ENCODE results near the gene SNRNP25.
"Not testable (repeated sequence)": the region's sequence is repeated elsewhere in the genome, so short reads cannot be mapped to it uniquely, and the experiment has no call there.

SNRNP25 gene

GRCh38 chr16:43294-43693 is 10.3 kb upstream of the SNRNP25 start:
- WGBS (ENCODE audit: extremely low coverage, insufficient coverage, insufficient read length) = no CpG with 5 or more reads among the region's 5 CpGs
- no peak overlapping the region for H4K12ac ChIP-seq (ENCODE audit: low read depth, low read length)
- H4K8ac ChIP-seq (ENCODE audit: low read depth, low read length) = no peak overlapping the region
- H2BK120ac ChIP-seq (ENCODE audit: insufficient read depth, low read length, poor library complexity) = no peak overlapping the region
- peaks cover 5% of the 10 kb centered on the region for H3K9me3 ChIP-seq (ENCODE audit: insufficient read depth, low read depth, low read length)
- no peak overlapping the region for H3K23ac ChIP-seq (ENCODE audit: low read length)
- no peaks in the 10 kb centered on the region for H3K79me1 ChIP-seq (ENCODE audit: low read length)
- no peaks in the 10 kb centered on the region for H3K4me1 ChIP-seq (ENCODE audit: control insufficient read depth in 1 of 2, insufficient read depth in 2 of 2, low read length in 2 of 2)
- no peak overlapping the region for H3K14ac ChIP-seq (ENCODE audit: low read length)
- H3K9ac ChIP-seq (ENCODE audit: low read length) = no peak overlapping the region
- H3K79me2 ChIP-seq (ENCODE audit: control insufficient read depth, insufficient read depth, low read length, poor library complexity) = no peaks in the 10 kb centered on the region
- no peaks in the 10 kb centered on the region for H3K27me3 ChIP-seq (ENCODE audit: insufficient read depth, low read length)
- no peak overlapping the region for H3K4ac ChIP-seq (ENCODE audit: low read depth, low read length)
- no peak overlapping the region for H2BK5ac ChIP-seq (ENCODE audit: low read depth, low read length, poor library complexity)
- no peak overlapping the region for H3K4me3 ChIP-seq (ENCODE audit: low read depth, low read length)
- H3K4me2 ChIP-seq (ENCODE audit: low read length) = no peak overlapping the region
- H3K18ac ChIP-seq (ENCODE audit: low read length) = no peak overlapping the region
- no peak overlapping the region for H2AFZ ChIP-seq (ENCODE audit: insufficient read depth, low read length, poor library complexity)
- H3K27ac ChIP-seq (ENCODE audit: low read depth, low read length) = no peak overlapping the region
- no peak overlapping the region for H2AK5ac ChIP-seq (ENCODE audit: low read length)
- no peak for DNase-seq
- no peak overlapping the region for H2BK12ac ChIP-seq (ENCODE audit: low read length)
- no peak overlapping the region for H4K91ac ChIP-seq (ENCODE audit: low read depth, low read length)
- H3K36me3 ChIP-seq (ENCODE audit: control insufficient read depth in 1 of 2, insufficient read depth in 2 of 2, low read length in 2 of 2) = peaks cover 14 to 20% of the 10 kb centered on the region in 2 experiments

- Histone ChIP-seq H3K4me2 (ENCODE audit: low read length) (no peak overlapping the region), H3K36me3 (ENCODE audit: control insufficient read depth in 1 of 2, insufficient read depth in 2 of 2, low read length in 2 of 2) (peaks cover 15 to 20% of the 10 kb centered on the region in 2 experiments), H2BK12ac (ENCODE audit: low read length) (no peak overlapping the region), H3K9ac (ENCODE audit: low read length) (no peak overlapping the region), H2BK120ac (ENCODE audit: insufficient read depth, low read length, poor library complexity) (no peak overlapping the region), H3K27ac (ENCODE audit: low read depth, low read length) (no peak overlapping the region), H3K4ac (ENCODE audit: low read depth, low read length) (no peak overlapping the region), H4K8ac (ENCODE audit: low read depth, low read length) (no peak overlapping the region), H3K79me1 (ENCODE audit: low read length) (no peaks in the 10 kb centered on the region), H2AFZ (ENCODE audit: insufficient read depth, low read length, poor library complexity) (no peak overlapping the region), H3K14ac (ENCODE audit: low read length) (no peak overlapping the region), H2BK5ac (ENCODE audit: low read depth, low read length, poor library complexity) (no peak overlapping the region), H3K18ac (ENCODE audit: low read length) (no peak overlapping the region), H3K9me3 (ENCODE audit: insufficient read depth, low read depth, low read length) (peaks cover 5% of the 10 kb centered on the region), H3K4me3 (ENCODE audit: low read depth, low read length) (no peak overlapping the region), H3K23ac (ENCODE audit: low read length) (no peak overlapping the region), H3K79me2 (ENCODE audit: control insufficient read depth, insufficient read depth, low read length, poor library complexity) (no peaks in the 10 kb centered on the region), H3K27me3 (ENCODE audit: insufficient read depth, low read length) (no peaks in the 10 kb centered on the region), H4K12ac (ENCODE audit: low read depth, low read length) (no peak overlapping the region), H3K4me1 (ENCODE audit: control insufficient read depth in 1 of 2, insufficient read depth in 2 of 2, low read length in 2 of 2) (no peaks in the 10 kb centered on the region), H4K91ac (ENCODE audit: low read depth, low read length) (no peak overlapping the region), H2AK5ac (ENCODE audit: low read length) (no peak overlapping the region)
- no CpG with 5 or more reads among the region's 8 CpGs for WGBS (ENCODE audit: extremely low coverage, insufficient coverage, insufficient read length)
- no peak for DNase-seq
These were observed 9.0 kb upstream of the SNRNP25 start for GRCh38 chr16:44655-45054.

GRCh38 chr16:45454-45853 is 8.2 kb upstream of the SNRNP25 start:
- no CpG with 5 or more reads among the region's 5 CpGs for WGBS (ENCODE audit: extremely low coverage, insufficient coverage, insufficient read length)
- Histone ChIP-seq H2BK12ac (ENCODE audit: low read length) (no peak overlapping the region), H3K4me2 (ENCODE audit: low read length) (no peak overlapping the region), H2BK5ac (ENCODE audit: low read depth, low read length, poor library complexity) (no peak overlapping the region), H2AFZ (ENCODE audit: insufficient read depth, low read length, poor library complexity) (no peak overlapping the region), H4K8ac (ENCODE audit: low read depth, low read length) (no peak overlapping the region), H3K4ac (ENCODE audit: low read depth, low read length) (no peak overlapping the region), H3K9me3 (ENCODE audit: insufficient read depth, low read depth, low read length) (peaks cover 5% of the 10 kb centered on the region), H4K91ac (ENCODE audit: low read depth, low read length) (no peak overlapping the region), H2AK5ac (ENCODE audit: low read length) (no peak overlapping the region), H3K4me3 (ENCODE audit: low read depth, low read length) (no peak overlapping the region), H3K79me2 (ENCODE audit: control insufficient read depth, insufficient read depth, low read length, poor library complexity) (no peaks in the 10 kb centered on the region), H3K23ac (ENCODE audit: low read length) (no peak overlapping the region), H3K36me3 (ENCODE audit: control insufficient read depth in 1 of 2, insufficient read depth in 2 of 2, low read length in 2 of 2) (peaks cover 17 to 20% of the 10 kb centered on the region in 2 experiments), H2BK120ac (ENCODE audit: insufficient read depth, low read length, poor library complexity) (no peak overlapping the region), H3K27me3 (ENCODE audit: insufficient read depth, low read length) (no peaks in the 10 kb centered on the region), H3K4me1 (ENCODE audit: control insufficient read depth in 1 of 2, insufficient read depth in 2 of 2, low read length in 2 of 2) (no peaks in the 10 kb centered on the region), H4K12ac (ENCODE audit: low read depth, low read length) (no peak overlapping the region), H3K27ac (ENCODE audit: low read depth, low read length) (no peak overlapping the region), H3K79me1 (ENCODE audit: low read length) (no peaks in the 10 kb centered on the region), H3K18ac (ENCODE audit: low read length) (no peak overlapping the region), H3K9ac (ENCODE audit: low read length) (no peak overlapping the region), H3K14ac (ENCODE audit: low read length) (no peak overlapping the region)
- DNase-seq = no peak

GRCh38 chr16:46510-46909 is 7.1 kb upstream of the SNRNP25 start:
- not testable (repeated sequence) for H3K14ac ChIP-seq (ENCODE audit: low read length); H3K27ac ChIP-seq (ENCODE audit: low read depth, low read length); H3K4me1 ChIP-seq (ENCODE audit: control insufficient read depth in 1 of 2, insufficient read depth in 2 of 2, low read length in 2 of 2); H2BK5ac ChIP-seq (ENCODE audit: low read depth, low read length, poor library complexity); H3K4me3 ChIP-seq (ENCODE audit: low read depth, low read length); H3K18ac ChIP-seq (ENCODE audit: low read length); H2AK5ac ChIP-seq (ENCODE audit: low read length); DNase-seq; H3K4me2 ChIP-seq (ENCODE audit: low read length); H2BK12ac ChIP-seq (ENCODE audit: low read length); H3K23ac ChIP-seq (ENCODE audit: low read length); H2AFZ ChIP-seq (ENCODE audit: insufficient read depth, low read length, poor library complexity); H4K91ac ChIP-seq (ENCODE audit: low read depth, low read length); H4K12ac ChIP-seq (ENCODE audit: low read depth, low read length); H3K27me3 ChIP-seq (ENCODE audit: insufficient read depth, low read length); H3K79me2 ChIP-seq (ENCODE audit: control insufficient read depth, insufficient read depth, low read length, poor library complexity); H4K8ac ChIP-seq (ENCODE audit: low read depth, low read length); H3K79me1 ChIP-seq (ENCODE audit: low read length); H3K4ac ChIP-seq (ENCODE audit: low read depth, low read length); H3K9me3 ChIP-seq (ENCODE audit: insufficient read depth, low read depth, low read length); H2BK120ac ChIP-seq (ENCODE audit: insufficient read depth, low read length, poor library complexity); H3K9ac ChIP-seq (ENCODE audit: low read length)
- no CpG with 5 or more reads among the region's 7 CpGs for WGBS (ENCODE audit: extremely low coverage, insufficient coverage, insufficient read length)
- peaks cover 21 to 24% of the 10 kb centered on the region in 2 experiments for H3K36me3 ChIP-seq (ENCODE audit: control insufficient read depth in 1 of 2, insufficient read depth in 2 of 2, low read length in 2 of 2)
